Retinal pigment epithelial cell (primary cell): ENCODE results near the gene MCOLN3.

Experiments
- DNase-seq: peaks from one replicate; pipeline ENCODE4 v3.0.0-alpha.2; 2010; ENCODE audit warnings: low read depth
- H3K4me3 ChIP-seq: 2 replicates; pipeline ENCODE4 v1.5.1; 2011; ENCODE audit warnings: mild to moderate bottlenecking, low read length, control low read depth, moderate library complexity
- TF ChIP-seq, protein P1 (sequence below): conservative IDR thresholded peaks from 2 replicates; pipeline ENCODE4 v1.5.1; 2011; ENCODE audit warnings: low read depth, low read length, control low read depth, inconsistent platforms

Gene MCOLN3

DNA sequence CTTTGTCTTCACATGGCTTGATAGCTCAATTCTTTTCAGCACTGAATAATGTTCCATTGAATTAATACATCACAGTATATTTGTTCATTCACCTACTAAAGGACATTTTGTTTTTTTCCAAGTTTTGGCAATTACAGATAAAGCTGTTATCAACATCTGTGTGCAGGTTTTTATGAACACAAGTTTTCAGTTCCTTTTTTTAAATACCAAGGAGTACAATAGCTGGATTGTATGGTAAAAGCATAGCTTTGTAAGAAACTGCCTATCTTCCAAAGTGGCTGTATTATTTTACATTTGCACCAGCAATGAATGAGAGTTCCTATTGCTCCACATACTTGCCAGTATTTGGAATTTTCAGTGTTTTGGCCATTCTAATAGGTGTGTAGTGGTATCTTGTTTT lies 46.6 kb downstream of the MCOLN3 start:
- TF ChIP-seq, protein P1, sequence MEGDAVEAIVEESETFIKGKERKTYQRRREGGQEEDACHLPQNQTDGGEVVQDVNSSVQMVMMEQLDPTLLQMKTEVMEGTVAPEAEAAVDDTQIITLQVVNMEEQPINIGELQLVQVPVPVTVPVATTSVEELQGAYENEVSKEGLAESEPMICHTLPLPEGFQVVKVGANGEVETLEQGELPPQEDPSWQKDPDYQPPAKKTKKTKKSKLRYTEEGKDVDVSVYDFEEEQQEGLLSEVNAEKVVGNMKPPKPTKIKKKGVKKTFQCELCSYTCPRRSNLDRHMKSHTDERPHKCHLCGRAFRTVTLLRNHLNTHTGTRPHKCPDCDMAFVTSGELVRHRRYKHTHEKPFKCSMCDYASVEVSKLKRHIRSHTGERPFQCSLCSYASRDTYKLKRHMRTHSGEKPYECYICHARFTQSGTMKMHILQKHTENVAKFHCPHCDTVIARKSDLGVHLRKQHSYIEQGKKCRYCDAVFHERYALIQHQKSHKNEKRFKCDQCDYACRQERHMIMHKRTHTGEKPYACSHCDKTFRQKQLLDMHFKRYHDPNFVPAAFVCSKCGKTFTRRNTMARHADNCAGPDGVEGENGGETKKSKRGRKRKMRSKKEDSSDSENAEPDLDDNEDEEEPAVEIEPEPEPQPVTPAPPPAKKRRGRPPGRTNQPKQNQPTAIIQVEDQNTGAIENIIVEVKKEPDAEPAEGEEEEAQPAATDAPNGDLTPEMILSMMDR = no peak
- DNase-seq = no peak
- no peak overlapping the region for H3K4me3 ChIP-seq

DNA sequence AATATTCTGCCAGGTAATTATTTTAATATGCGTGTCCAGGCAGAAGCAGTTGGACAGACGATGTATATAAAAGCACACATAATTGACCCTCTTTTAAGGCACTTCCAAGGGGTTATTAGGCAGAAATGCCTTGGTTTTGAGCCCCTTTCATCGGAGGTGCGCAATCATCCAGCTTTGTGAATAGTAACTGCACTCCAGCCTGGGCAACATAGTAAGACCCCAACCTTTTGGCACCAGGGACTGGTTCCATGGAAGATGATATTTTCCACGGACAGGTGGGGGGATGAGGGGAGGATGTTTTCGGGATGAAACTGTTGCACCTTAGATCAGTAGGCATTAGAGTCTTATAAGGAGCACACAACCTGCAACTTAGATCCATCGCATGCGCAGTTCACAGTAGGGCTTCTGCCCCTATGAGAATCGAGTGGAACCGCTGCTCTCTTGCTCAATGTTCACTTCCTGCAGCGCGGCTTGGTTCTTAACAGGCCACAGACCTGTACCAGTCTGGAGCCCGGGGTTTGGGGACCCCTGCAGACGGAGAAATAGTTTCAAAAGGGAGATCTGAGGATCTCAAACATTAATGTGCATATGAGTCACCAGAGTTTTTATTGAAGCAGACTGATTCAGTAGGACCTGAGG lies 49.5 kb downstream of the MCOLN3 start:
- no peak for DNase-seq
- TF ChIP-seq, protein P1 = peak; percentile 3
- peak overlapping the region; percentile 61 for H3K4me3 ChIP-seq

DNA sequence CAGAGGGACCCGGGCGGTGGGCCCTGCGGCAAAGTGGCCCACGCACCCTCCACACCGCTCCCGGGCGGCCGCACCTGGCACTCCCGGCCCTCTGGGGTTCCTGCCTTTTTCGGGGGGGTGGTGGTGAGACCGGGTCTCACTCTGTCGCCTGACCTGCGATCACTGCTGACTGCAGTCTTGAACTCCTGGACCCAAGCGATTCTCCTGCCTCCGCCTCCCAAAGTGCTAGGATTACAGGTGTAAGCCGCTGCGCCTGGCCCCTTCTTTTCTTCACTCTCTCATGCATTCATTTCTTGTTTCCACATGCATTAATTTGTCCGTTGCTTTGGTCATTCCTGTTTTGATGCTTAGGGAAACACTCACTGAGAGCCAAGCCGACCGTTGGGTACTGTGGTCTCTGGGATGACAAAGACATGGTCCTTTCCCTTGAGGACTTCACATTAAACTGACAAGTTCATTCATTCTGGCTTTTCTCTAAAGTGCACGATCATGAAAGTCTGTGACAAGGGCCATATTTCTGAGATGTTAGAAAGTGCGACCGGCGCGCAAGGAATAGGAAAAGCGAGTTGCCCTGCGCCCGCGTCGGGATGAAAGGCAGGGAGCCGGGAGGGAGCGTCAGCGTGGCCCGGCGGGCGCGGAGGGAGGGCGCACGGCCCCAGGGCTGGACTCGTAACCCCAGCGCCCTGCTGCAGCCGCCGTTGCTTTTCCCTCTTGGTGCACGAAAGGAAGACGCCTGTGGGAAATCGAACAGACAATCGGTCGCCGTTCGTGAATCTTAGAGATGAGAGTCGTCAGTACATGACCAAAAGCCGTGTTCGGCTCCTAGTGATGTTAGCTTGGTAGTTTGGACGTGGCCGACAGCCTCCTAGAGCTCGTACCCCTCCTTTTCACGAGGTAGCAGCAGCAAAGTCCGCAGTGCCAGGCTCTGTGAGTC lies 50.4 kb downstream of the MCOLN3 start:
- peak overlapping the region; percentile 61 for H3K4me3 ChIP-seq
- TF ChIP-seq, protein P1 = no peak
- DNase-seq = no peak

DNA sequence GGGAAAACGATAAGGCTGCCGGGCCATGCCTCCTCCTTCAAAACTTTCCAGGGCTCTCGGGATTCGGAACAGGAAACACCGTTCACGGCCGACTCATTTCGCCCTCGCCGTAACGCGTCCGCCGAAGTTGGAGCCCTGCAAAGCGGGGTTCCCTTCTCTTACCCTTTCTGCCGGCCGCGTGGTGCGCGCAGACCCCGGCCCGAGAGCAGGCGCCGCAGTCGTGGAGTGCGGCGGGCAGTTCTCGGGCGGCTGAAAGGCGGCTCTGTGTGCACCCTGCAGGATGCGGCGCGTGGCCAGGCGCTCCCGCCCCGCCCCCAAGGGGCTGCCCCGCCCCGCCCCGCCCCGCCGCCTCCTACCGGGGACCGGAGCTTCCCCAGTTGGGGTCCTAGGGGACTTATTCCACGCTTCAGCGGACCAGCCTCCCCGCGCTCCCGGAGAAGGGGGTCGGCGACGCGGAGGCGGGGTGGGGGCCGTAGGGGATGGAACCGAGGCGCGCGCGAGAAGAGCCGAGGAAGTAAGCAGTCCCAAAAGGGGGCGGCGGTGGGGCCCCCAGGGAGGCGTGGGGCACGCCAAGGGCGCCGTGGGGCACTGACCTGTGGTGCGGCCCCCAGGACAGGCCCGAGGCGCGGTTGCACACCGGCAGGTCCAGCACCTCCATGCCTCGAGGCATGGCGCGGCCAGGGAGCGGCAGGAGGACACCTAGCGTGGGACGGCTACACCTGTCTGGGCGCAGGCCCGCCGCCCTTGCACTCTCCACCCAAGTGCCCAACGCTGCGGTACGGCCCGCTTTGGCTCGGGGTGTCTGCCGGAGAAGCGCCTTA lies 51.2 kb downstream of the MCOLN3 start, which contains the start of gene MCOLN2:
MCOLN2 (minus strand) TSS at position 268 of the 821 bp plus-strand sequence; CDS start at position 27, 241 bp downstream.
- no peak for DNase-seq
- TF ChIP-seq, protein P1 = no peak
- peak within 1 kb of the TSS; percentile 61 for H3K4me3 ChIP-seq

DNA sequence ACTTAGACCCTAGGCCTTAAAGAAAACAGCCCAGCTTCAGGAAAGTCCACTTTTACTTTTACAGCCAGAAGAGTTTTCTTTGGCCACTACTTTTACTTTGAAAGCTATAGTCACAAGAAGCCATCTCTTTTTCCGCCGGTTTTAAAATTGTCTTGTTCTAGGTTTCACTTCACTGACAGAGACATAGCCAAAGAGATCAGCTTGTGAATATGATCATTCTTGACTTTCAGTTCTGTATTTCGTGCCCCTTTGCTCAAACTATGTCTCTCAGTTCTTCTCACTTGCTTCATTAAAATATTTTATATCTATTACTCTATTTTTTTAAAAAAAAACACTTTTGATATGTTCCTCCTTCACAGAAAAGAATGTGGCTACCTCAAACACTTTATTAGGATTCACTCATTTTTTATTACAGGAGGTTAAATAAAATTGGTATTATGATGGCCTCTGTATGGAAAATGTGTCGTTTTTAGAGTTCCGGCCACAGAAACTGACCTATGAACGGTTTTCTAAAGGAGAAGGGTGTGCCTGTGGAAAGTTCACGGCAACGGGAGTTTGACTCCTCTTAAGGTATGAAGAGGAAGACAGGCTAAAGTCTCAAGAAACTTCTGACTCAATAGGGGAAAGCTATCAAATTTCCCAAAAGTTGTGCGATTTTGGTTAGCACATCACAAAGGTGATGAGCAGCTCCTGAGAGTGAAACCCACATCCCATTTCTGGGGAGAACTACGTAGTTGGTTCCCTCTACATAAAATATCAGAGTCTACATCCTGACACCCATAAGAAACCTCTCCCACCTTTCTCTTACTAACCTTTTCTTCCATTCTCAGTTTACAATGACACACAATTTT lies 52.6 kb downstream of the MCOLN3 start:
- DNase-seq = no peak
- TF ChIP-seq, protein P1 = no peak
- no peak overlapping the region for H3K4me3 ChIP-seq
